ENCODE data around the gene GPSM1.
"Not testable (repeated sequence)": the region's sequence is repeated elsewhere in the genome, so short reads cannot be mapped to it uniquely, and the experiment has no call there.

GPSM1 gene

GRCh38 chr9:136401173-136401922 lies 74.0 kb downstream of the GPSM1 start:
- no peak for DNase-seq

GRCh38 chr9:136402067-136402466 lies 74.7 kb downstream of the GPSM1 start:
- DNase-seq, result no peak

GRCh38 chr9:136403538-136403914 lies 76.2 kb downstream of the GPSM1 start:
- peak; percentile 89 for DNase-seq

- peak; percentile 55 for DNase-seq
Observed at GRCh38 chr9:136403915-136404800, 76.8 kb downstream of the GPSM1 start.

- no peak for DNase-seq
Observed at GRCh38 chr9:136404801-136405136, 77.4 kb downstream of the GPSM1 start.

GRCh38 chr9:136405481-136405880 lies 78.1 kb downstream of the GPSM1 start:
- DNase-seq, result no peak

GRCh38 chr9:136405904-136406303 lies 78.6 kb downstream of the GPSM1 start:
- DNase-seq, result not testable (repeated sequence)

GRCh38 chr9:136407061-136407460 lies 79.7 kb downstream of the GPSM1 start:
- DNase-seq, result not testable (repeated sequence)

GRCh38 chr9:136407911-136408310 lies 80.6 kb downstream of the GPSM1 start:
- DNase-seq, result peak; percentile 8

Measured in CD4-positive, alpha-beta T cell treated with Interleukin-4 for 4 hours (primary cell).